ENCODE results near the gene ZNF155.

The ZNF155 gene

DNA sequence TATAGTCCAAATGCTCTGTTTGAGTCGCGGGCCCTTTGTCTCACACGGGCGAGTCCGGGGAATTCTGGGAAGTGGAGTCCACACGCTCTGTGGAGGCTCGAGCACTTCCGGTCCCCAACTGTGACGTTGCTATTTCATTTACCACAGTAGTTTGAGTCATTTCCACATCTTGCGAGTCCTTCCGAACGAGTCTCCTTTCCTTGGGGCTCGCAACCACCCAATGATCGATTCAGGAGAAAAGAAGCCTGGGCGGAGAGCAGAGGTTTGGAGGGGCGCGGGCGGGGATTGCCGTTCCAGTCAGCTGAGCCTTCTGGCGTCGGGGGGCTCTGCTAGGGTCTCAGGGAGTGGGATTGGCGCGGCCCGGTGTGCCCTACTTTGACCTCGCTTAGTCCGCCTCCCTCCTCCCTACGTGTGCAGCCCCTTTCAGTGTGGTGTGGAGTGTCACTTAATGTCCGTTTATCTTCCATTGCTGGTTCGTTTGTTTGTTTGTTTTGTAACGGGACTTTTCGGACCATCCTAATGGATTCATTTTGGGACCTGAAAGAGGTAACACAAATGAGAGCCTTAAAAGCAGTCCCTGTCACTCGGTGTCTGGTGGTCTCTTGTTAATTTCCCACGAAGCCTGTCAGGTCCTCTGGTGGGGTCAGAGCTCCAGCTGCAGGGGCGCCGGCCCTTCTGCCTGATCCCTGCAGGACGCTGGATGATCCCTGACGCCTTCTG is 41.4 kb downstream of the ZNF155 start, which contains the start of gene ZNF222:
Gene ZNF222, plus strand, starts transcription at position 163 of the 720 bp plus-strand sequence. Its CDS starts 58 bp downstream, at position 221.
- TF ChIP-seq, protein P1, sequence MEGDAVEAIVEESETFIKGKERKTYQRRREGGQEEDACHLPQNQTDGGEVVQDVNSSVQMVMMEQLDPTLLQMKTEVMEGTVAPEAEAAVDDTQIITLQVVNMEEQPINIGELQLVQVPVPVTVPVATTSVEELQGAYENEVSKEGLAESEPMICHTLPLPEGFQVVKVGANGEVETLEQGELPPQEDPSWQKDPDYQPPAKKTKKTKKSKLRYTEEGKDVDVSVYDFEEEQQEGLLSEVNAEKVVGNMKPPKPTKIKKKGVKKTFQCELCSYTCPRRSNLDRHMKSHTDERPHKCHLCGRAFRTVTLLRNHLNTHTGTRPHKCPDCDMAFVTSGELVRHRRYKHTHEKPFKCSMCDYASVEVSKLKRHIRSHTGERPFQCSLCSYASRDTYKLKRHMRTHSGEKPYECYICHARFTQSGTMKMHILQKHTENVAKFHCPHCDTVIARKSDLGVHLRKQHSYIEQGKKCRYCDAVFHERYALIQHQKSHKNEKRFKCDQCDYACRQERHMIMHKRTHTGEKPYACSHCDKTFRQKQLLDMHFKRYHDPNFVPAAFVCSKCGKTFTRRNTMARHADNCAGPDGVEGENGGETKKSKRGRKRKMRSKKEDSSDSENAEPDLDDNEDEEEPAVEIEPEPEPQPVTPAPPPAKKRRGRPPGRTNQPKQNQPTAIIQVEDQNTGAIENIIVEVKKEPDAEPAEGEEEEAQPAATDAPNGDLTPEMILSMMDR (IDR thresholded peaks at IDR 0.05; ENCODE audit: extremely low read depth, insufficient read depth, missing control alignments) = no peak
- DNase-seq (ENCODE audit: low spot score) = peak; percentile 71
- in situ Hi-C loops (cut with MboI; ENCODE audit: low pct_unique_long_range_greater_than_20kb, low sequenced_read_pairs, unreplicated experiment) = no loop called here

DNA sequence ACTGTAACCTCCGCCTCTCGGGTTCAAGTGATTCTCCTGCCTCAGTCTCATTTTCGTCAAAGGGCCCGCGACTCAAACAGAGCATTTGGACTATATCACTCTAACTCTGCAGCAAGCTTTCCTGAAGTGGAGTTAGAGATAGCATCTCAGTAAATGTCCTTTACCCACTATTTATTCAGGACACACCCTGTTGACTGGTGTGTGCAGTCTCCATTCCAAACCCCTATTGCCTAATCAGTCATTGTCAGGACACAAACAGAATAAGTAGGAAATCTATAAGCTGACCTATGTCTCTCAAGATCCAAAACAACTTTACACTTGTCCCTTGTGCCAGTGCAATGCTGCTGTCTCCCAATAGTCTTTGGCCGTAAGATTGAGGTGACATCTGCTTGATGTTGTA is 42.6 kb downstream of the ZNF155 start:
- TF ChIP-seq, protein P1 (IDR thresholded peaks at IDR 0.05; ENCODE audit: extremely low read depth, insufficient read depth, missing control alignments) = no peak
- in situ Hi-C loops (cut with MboI; ENCODE audit: low pct_unique_long_range_greater_than_20kb, low sequenced_read_pairs, unreplicated experiment) = no loop called here
- no peak for DNase-seq (ENCODE audit: low spot score)

DNA sequence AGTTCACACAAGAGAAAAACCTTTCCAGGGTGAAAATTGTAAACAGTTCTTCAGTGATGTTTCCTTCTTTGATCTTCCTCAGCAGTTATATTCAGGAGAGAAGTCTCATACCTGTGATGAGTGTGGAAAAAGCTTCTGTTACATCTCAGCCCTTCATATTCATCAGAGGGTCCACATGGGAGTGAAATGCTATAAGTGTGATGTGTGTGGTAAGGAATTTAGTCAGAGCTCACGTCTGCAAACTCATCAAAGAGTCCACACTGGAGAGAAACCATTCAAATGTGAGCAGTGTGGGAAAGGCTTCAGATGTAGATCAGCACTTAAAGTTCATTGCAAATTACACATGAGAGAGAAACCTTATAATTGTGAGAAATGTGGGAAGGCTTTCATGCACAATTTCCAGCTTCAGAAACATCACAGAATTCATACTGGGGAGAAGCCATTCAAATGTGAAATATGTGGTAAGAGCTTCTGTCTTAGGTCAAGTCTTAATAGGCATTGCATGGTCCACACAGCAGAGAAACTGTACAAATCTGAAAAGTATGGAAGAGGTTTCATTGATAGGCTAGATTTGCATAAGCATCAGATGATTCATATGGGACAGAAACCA is 48.1 kb downstream of the ZNF155 start:
- TF ChIP-seq, protein P1 (IDR thresholded peaks at IDR 0.05; ENCODE audit: extremely low read depth, insufficient read depth, missing control alignments) = no peak
- in situ Hi-C loops (cut with MboI; ENCODE audit: low pct_unique_long_range_greater_than_20kb, low sequenced_read_pairs, unreplicated experiment) = no loop called here
- DNase-seq (ENCODE audit: low spot score) = no peak

DNA sequence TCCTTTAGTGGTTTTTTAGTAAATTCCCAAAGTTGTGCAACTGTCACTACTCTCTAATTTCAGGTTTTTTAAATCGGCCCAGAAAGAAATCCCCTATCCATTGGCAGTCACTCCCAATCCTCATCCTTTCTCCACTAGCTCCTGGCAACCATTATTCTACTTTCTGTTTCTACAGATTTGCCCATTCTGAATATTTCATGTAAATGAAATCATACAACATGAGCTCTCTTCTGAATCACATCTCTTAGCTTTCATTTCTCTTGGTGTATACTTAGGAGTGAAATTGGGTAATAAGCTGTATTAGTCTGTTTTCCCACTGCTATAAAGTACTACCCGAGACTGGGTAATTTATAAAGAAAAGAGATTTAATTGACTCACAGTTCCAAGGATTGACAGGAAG is 58.2 kb downstream of the ZNF155 start:
- TF ChIP-seq, protein P1 (IDR thresholded peaks at IDR 0.05; ENCODE audit: extremely low read depth, insufficient read depth, missing control alignments) = no peak
- no peak for DNase-seq (ENCODE audit: low spot score)
- in situ Hi-C loops (cut with MboI; ENCODE audit: low pct_unique_long_range_greater_than_20kb, low sequenced_read_pairs, unreplicated experiment) = no loop called here
